Breast epithelium (tissue), 4 donors: ENCODE measurements around the gene ATP6V1F. TPM values are rescaled to one million over a fixed set of nuclear protein-coding genes. Genes with fewer than 3 reads are reported as not detected.

Experiments used
- DNase-seq, 2 donors: peaks; one replicate each; pipeline ENCODE4 v3.0.0-alpha.2; 2019; ENCODE audit warnings: low spot score in 2 of 2
- H3K27ac ChIP-seq, 2 donors: fragments of 200-600 bp; sonication (generic) in 1 of 2; one replicate each; pipeline ENCODE4 v1.5.1; 2016 to 2019; ENCODE audit warnings: mild to moderate bottlenecking in 1 of 2
- H3K27me3 ChIP-seq, 2 donors: fragments of 200-600 bp; sonication (generic) in 1 of 2; one replicate each; pipeline versions ENCODE4 v1.5.1 to v1.6.0; 2017 to 2019; ENCODE audit warnings: control low read depth in 1 of 2, mild to moderate bottlenecking in 1 of 2
- H3K36me3 ChIP-seq: fragments of 200-600 bp; one replicate; pipeline ENCODE4 v1.5.1; 2019
- H3K4me1 ChIP-seq, 2 donors: fragments of 200-600 bp; sonication (generic); one replicate each; pipeline ENCODE4 v1.5.1; 2016 to 2019; ENCODE audit warnings: control low read depth in 1 of 2
- H3K4me3 ChIP-seq, 3 donors: fragments of 200-600 bp; sonication (generic); 1 replicate in 2 of 3; 2 replicates in 1 of 3; pipeline ENCODE4 v1.5.1; 2016 to 2019; ENCODE audit warnings: mild to moderate bottlenecking in 3 of 3, moderate library complexity in 2 of 3
- H3K9me3 ChIP-seq, 2 donors: fragments of 200-600 bp; sonication (generic) in 1 of 2; one replicate each; pipeline ENCODE4 v1.5.1; 2016 to 2019; ENCODE audit warnings: control low read depth in 1 of 2
- CTCF ChIP-seq, 3 donors: fragments of 450-650 bp; IDR thresholded peaks; one replicate each; pipeline ENCODE4 v1.5.1; 2016 to 2017; ENCODE audit warnings: antibody characterized with exemption in 3 of 3, mild to moderate bottlenecking in 3 of 3, moderate library complexity in 3 of 3
- POLR2A ChIP-seq: fragments of 450-650 bp; IDR thresholded peaks from one replicate; pipeline ENCODE4 v1.6.1; 2016; ENCODE audit warnings: antibody characterized with exemption, mild to moderate bottlenecking, moderate library complexity
- POLR2AphosphoS5 ChIP-seq, 3 donors: sonication (generic); formaldehyde crosslinking; IDR thresholded peaks; one replicate each; pipeline ENCODE4 v1.6.1; 2017; ENCODE audit warnings: antibody characterized with exemption in 3 of 3
- intact Hi-C: fragments of 100-400 bp; cut with DNase I; formaldehyde crosslinking; loops from one replicate; pipeline ENCODE4 v1.15.1; 2023; ENCODE audit warnings: low total_unique reads
- total RNA-seq, 3 donors: library from RNA; depleted of rRNA; stranded (reverse); fragments of >200 nt; gene quantifications; one replicate each; pipeline ENCODE4 v1.1.0, GENCODE V29; 2016

ATP6V1F gene
- total RNA-seq, 3 donors from 2014 or later: 117 to 174 (median 127) TPM

- Histone ChIP-seq H3K9me3 (no peaks in the 10 kb centered on the region), H3K27ac (no peak overlapping the region), H3K27me3 (peaks cover 0 to 4% of the 10 kb centered on the region in 2 donors), H3K4me3 (no peak overlapping the region), H3K4me1 (no peaks in the 10 kb centered on the region), H3K36me3 (no peaks in the 10 kb centered on the region)
- DNase-seq: no peak
- TF ChIP-seq POLR2A: no peak
- no peak for TF ChIP-seq POLR2AphosphoS5 (IDR thresholded peaks at IDR 0.05)
- TF ChIP-seq CTCF (IDR thresholded peaks at IDR 0.05): no peak
- intact Hi-C loops: no loop called here
These were observed 30.8 kb downstream of the ATP6V1F start for GRCh38 chr7:128893251-128894100.

- Histone ChIP-seq H3K36me3 (no peaks in the 10 kb centered on the region), H3K27me3 (peaks cover 0 to 4% of the 10 kb centered on the region in 2 donors), H3K4me1 (no peaks in the 10 kb centered on the region), H3K27ac (no peak overlapping the region), H3K9me3 (peaks cover 0 to 3% of the 10 kb centered on the region in 2 donors), H3K4me3 (no peak overlapping the region)
- DNase-seq: no peak
- no peak for TF ChIP-seq POLR2AphosphoS5 (IDR thresholded peaks at IDR 0.05)
- TF ChIP-seq CTCF (IDR thresholded peaks at IDR 0.05): no peak
- no peak for TF ChIP-seq POLR2A
- intact Hi-C loops: no loop called here
These were observed 31.4 kb downstream of the ATP6V1F start for GRCh38 chr7:128894101-128894440.

- TF ChIP-seq POLR2AphosphoS5 (IDR thresholded peaks at IDR 0.05) (no peak), POLR2A (no peak), CTCF (IDR thresholded peaks at IDR 0.05) (no peak)
- H3K4me3 ChIP-seq: no peak overlapping the region
- peaks cover 4 to 10% of the 10 kb centered on the region in 2 donors for H3K9me3 ChIP-seq
- H3K4me1 ChIP-seq: no peaks in the 10 kb centered on the region
- H3K27ac ChIP-seq: no peak overlapping the region
- H3K27me3 ChIP-seq: peaks cover 0 to 4% of the 10 kb centered on the region in 2 donors
- H3K36me3 ChIP-seq: no peaks in the 10 kb centered on the region
- no peak for DNase-seq
- intact Hi-C loops: no loop called here
These were observed 32.7 kb downstream of the ATP6V1F start for GRCh38 chr7:128895320-128895719.

- no peaks in the 10 kb centered on the region for H3K36me3 ChIP-seq
- intact Hi-C loops: no loop called here
- H3K4me1 ChIP-seq: no peaks in the 10 kb centered on the region
- H3K9me3 ChIP-seq: peaks cover 4 to 10% of the 10 kb centered on the region in 2 donors
- no peaks in the 10 kb centered on the region for H3K27me3 ChIP-seq
- no peak overlapping the region for H3K4me3 ChIP-seq
- DNase-seq: no peak
- H3K27ac ChIP-seq: no peak overlapping the region
- no peak for TF ChIP-seq POLR2A
- TF ChIP-seq POLR2AphosphoS5 (IDR thresholded peaks at IDR 0.05): no peak
- TF ChIP-seq CTCF (IDR thresholded peaks at IDR 0.05): no peak
These were observed 36.7 kb downstream of the ATP6V1F start for GRCh38 chr7:128899392-128899791.

GRCh38 chr7:128900237-128900636 lies 37.6 kb downstream of the ATP6V1F start:
- H3K27me3 ChIP-seq: no peaks in the 10 kb centered on the region
- H3K4me1 ChIP-seq: no peaks in the 10 kb centered on the region
- TF ChIP-seq POLR2AphosphoS5 (IDR thresholded peaks at IDR 0.05): no peak
- TF ChIP-seq POLR2A: no peak
- TF ChIP-seq CTCF (IDR thresholded peaks at IDR 0.05): no peak
- intact Hi-C loops: no loop called here
- H3K9me3 ChIP-seq: peaks cover 4 to 10% of the 10 kb centered on the region in 2 donors
- no peaks in the 10 kb centered on the region for H3K36me3 ChIP-seq
- no peak for DNase-seq
- no peak overlapping the region for H3K27ac ChIP-seq
- no peak overlapping the region for H3K4me3 ChIP-seq
